ENCODE data around the gene SPOCK1. TPM values are rescaled to one million over a fixed set of nuclear protein-coding genes. Genes with fewer than 3 reads are reported as not detected.

SPOCK1 gene
- total and polyA plus RNA-seq, 2 experiments from 2014 or later: 8.2 to 10.5 TPM

- TF ChIP-seq CTCF (conservative IDR thresholded peaks at IDR 0.05; ENCODE audit: low read depth in 2 of 2) (no peak), POLR2AphosphoS5 (IDR thresholded peaks at IDR 0.05; ENCODE audit: low read depth) (no peak), STAT1 (IDR thresholded peaks at IDR 0.05; ENCODE audit: unreplicated experiment) (no peak), NANOG (IDR thresholded peaks at IDR 0.05; ENCODE audit: borderline replicate concordance) (no peak), ETS1 (IDR thresholded peaks at IDR 0.05) (no peak), CREB1 (CRISPR knock-in tag; IDR thresholded peaks at IDR 0.05; ENCODE audit: low read depth) (no peak), EZH2phosphoT487 (IDR thresholded peaks at IDR 0.05; ENCODE audit: unreplicated experiment) (no peak), JUNB (IDR thresholded peaks at IDR 0.05; ENCODE audit: unreplicated experiment) (no peak), ZNF331 (CRISPR knock-in tag; IDR thresholded peaks at IDR 0.05; ENCODE audit: low read depth) (no peak), EZH2 (IDR thresholded peaks at IDR 0.05; ENCODE audit: low read depth, unreplicated experiment) (no peak)
These were observed 123.2 kb downstream of the SPOCK1 start (continued) for GRCh38 chr5:137375741-137376526.

GRCh38 chr5:137374110-137374714 is 124.9 kb downstream of the SPOCK1 start:
- Histone ChIP-seq H3F3A (replicated peaks; ENCODE audit: low read depth) (no peaks in the 10 kb centered on the region), H4K20me1 (replicated peaks; ENCODE audit: insufficient read depth) (no peaks in the 10 kb centered on the region), H3K27ac (ENCODE audit: low read depth) (no peak overlapping the region), H3K9me2 (ENCODE audit: insufficient read depth) (peaks cover 9% of the 10 kb centered on the region; the same call in 1 of the 2 replicates), H3K36me3 (ENCODE audit: insufficient read depth) (no peaks in the 10 kb centered on the region), H2AFZ (no peak overlapping the region), H3K4me3 (no peak overlapping the region), H3K4me1 (ENCODE audit: insufficient read depth) (no peaks in the 10 kb centered on the region), H3K4me2 (no peak overlapping the region), H3K79me2 (replicated peaks; ENCODE audit: insufficient read depth) (no peaks in the 10 kb centered on the region), H3K27me3 (ENCODE audit: insufficient read depth) (no peaks in the 10 kb centered on the region)
- peaks cover 13% of the 10 kb centered on the region for H3K4me1 Mint-ChIP-seq
- DNase-seq (ENCODE audit: low spot score): no peak
- H3K27ac Mint-ChIP-seq: no peak overlapping the region
- H3K27me3 Mint-ChIP-seq (ENCODE audit: insufficient read depth, low read depth, poor library complexity): peaks cover 4% of the 10 kb centered on the region
- H3K9me3 Mint-ChIP-seq: no peaks in the 10 kb centered on the region
- no peak for ATAC-seq
- H3K4me3 Mint-ChIP-seq: no peak overlapping the region
- no peaks in the 10 kb centered on the region for H3K36me3 Mint-ChIP-seq (ENCODE audit: low read depth)
- TF ChIP-seq CREB1 (CRISPR knock-in tag; IDR thresholded peaks at IDR 0.05; ENCODE audit: low read depth) (no peak), NANOG (IDR thresholded peaks at IDR 0.05; ENCODE audit: borderline replicate concordance) (no peak), ETS1 (IDR thresholded peaks at IDR 0.05) (no peak), CTCF (conservative IDR thresholded peaks at IDR 0.05; ENCODE audit: low read depth in 2 of 2) (no peak), STAT1 (IDR thresholded peaks at IDR 0.05; ENCODE audit: unreplicated experiment) (no peak), REST (IDR thresholded peaks at IDR 0.05; ENCODE audit: unreplicated experiment) (no peak), POLR2AphosphoS5 (IDR thresholded peaks at IDR 0.05; ENCODE audit: low read depth) (no peak), EZH2phosphoT487 (IDR thresholded peaks at IDR 0.05; ENCODE audit: unreplicated experiment) (no peak), JUNB (IDR thresholded peaks at IDR 0.05; ENCODE audit: unreplicated experiment) (no peak), ZNF114 (CRISPR knock-in tag; IDR thresholded peaks at IDR 0.05) (no peak)

Measured in GM23338 (cell line).